ENCODE data around the gene RNF215. TPM values are rescaled to one million over a fixed set of nuclear protein-coding genes. Genes with fewer than 3 reads are reported as not detected.
"Not testable (repeated sequence)": the region's sequence is repeated elsewhere in the genome, so short reads cannot be mapped to it uniquely, and the experiment has no call there.

Gene RNF215
- total and polyA plus RNA-seq, 2 donors (not counting 3 experiments of a cell fraction or from before 2014, with no cell fraction given), result 16.7 to 26.9 TPM

DNA sequence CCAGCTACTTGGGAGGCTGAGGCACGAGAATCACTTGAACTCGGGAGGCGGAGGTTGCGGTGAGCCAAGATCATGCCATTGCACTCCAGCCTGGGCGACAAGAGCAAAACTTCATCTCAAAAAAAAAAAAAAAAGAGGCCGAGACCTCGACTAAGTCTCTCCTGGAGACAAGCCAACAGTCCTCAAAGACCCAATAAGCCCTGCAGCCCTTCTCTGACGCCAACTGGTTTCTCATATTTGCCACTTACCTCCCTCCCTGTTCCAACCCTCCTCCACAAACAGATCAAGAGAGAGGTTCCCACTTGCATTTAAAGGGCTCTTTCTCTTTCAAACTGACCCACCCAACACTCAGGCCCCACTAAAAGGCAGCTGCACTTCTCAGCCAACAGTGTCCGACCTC, 48.9 kb downstream of the RNF215 start:
- FAIRE-seq; H3K4me1 ChIP-seq (ENCODE audit: control insufficient read depth, extremely low read depth, insufficient read depth, low read length); DNase-seq (ENCODE audit: low read depth, low spot score); H3K4me2 ChIP-seq (ENCODE audit: insufficient read depth, low read length); BruUV-seq (replicated peaks); H3K27ac ChIP-seq (ENCODE audit: insufficient read depth, low read depth, low read length); H3K9ac ChIP-seq (replicated peaks; ENCODE audit: extremely low read depth, insufficient read depth, low read length); H3K79me2 ChIP-seq (ENCODE audit: control insufficient read depth, insufficient read depth, low read length); POLR2A ChIA-PET; dilution Hi-C loops (cut with MboI; ENCODE audit: extremely low pct_ligation_motif_present, low sequenced_read_pairs); H3K9me1 ChIP-seq (replicated peaks; ENCODE audit: control insufficient read depth, extremely low read depth, insufficient read depth, low read length); H4K20me1 ChIP-seq (replicated peaks; ENCODE audit: control insufficient read depth, extremely low read depth, insufficient read depth, low read length); H3K27me3 ChIP-seq (ENCODE audit: control insufficient read depth in 2 of 2, insufficient read depth in 2 of 2, low read length in 2 of 2); intact Hi-C loops (cut with micrococcal nuclease); H3K9me3 ChIP-seq (replicated peaks; ENCODE audit: control insufficient read depth, insufficient read depth, low read length); H3K4me3 ChIP-seq (replicated peaks in 1 of 3; ENCODE audit: insufficient read depth in 1 of 3, low read depth in 1 of 3, low read length in 3 of 3); H2AFZ ChIP-seq (ENCODE audit: low read depth, low read length): not testable (repeated sequence)
- CTCF ChIA-PET, result interaction anchor here (1.3 kb wide), 1 partner anchor 50 kb away, joined by 9 read pairs; no protein-coding TSS in a partner anchor
- peaks cover 44 to 86% of the 10 kb centered on the region in 2 experiments for H3K36me3 ChIP-seq (ENCODE audit: control insufficient read depth in 2 of 2, extremely low read depth in 1 of 2, insufficient read depth in 2 of 2, low read length in 2 of 2)

DNA sequence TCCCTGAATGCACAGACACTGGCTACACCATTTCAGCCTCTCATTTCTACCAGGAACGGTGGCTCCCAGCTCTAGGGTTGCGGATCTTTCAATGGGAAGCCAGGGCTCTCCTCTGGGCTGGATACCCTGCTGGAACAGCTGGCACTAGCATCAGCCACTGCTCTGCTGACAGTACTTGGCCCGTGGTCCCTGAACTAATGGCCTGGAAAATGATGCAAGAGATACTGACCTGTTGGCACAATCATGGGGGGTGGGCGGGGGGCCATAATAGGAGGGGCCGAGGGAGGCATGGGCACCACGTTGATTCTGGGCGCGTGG, 49.8 kb downstream of the RNF215 start:
- ChIA-PET CTCF (interaction anchor here (14.7 kb wide), 1 partner anchor 49 kb away, joined by 164 read pairs; the partner anchor contains the start of gene CASTOR1), POLR2A (no interaction called here)
- no peak overlapping the region for H3K27ac ChIP-seq (ENCODE audit: insufficient read depth, low read depth, low read length)
- peaks cover 40 to 86% of the 10 kb centered on the region in 2 experiments for H3K36me3 ChIP-seq (ENCODE audit: control insufficient read depth in 2 of 2, extremely low read depth in 1 of 2, insufficient read depth in 2 of 2, low read length in 2 of 2)
- no peaks in the 10 kb centered on the region for H3K9me1 ChIP-seq (replicated peaks; ENCODE audit: control insufficient read depth, extremely low read depth, insufficient read depth, low read length)
- H2AFZ ChIP-seq (ENCODE audit: low read depth, low read length), result no peak overlapping the region
- dilution Hi-C loops (cut with MboI; ENCODE audit: extremely low pct_ligation_motif_present, low sequenced_read_pairs) (no loop called here), intact Hi-C loops (cut with micrococcal nuclease) (no loop called here)
- FAIRE-seq (no peak), DNase-seq (ENCODE audit: low read depth, low spot score) (no peak)
- H3K4me3 ChIP-seq (replicated peaks in 1 of 3; ENCODE audit: insufficient read depth in 1 of 3, low read depth in 1 of 3, low read length in 3 of 3), result no peak overlapping the region
- no peaks in the 10 kb centered on the region for H3K4me1 ChIP-seq (ENCODE audit: control insufficient read depth, extremely low read depth, insufficient read depth, low read length)
- no peaks in the 10 kb centered on the region for H3K79me2 ChIP-seq (ENCODE audit: control insufficient read depth, insufficient read depth, low read length)
- H4K20me1 ChIP-seq (replicated peaks; ENCODE audit: control insufficient read depth, extremely low read depth, insufficient read depth, low read length), result no peaks in the 10 kb centered on the region
- no peak overlapping the region for H3K4me2 ChIP-seq (ENCODE audit: insufficient read depth, low read length)
- BruUV-seq (replicated peaks), result no TSS peak
- H3K27me3 ChIP-seq (ENCODE audit: control insufficient read depth in 2 of 2, insufficient read depth in 2 of 2, low read length in 2 of 2), result no peaks in the 10 kb centered on the region
- no peaks in the 10 kb centered on the region for H3K9me3 ChIP-seq (replicated peaks; ENCODE audit: control insufficient read depth, insufficient read depth, low read length)
- TF ChIP-seq POLR2AphosphoS5 (IDR thresholded peaks at IDR 0.05; ENCODE audit: insufficient read depth, low read depth, low read length) (no peak), JUN (IDR thresholded peaks at IDR 0.05; ENCODE audit: borderline replicate concordance, insufficient read depth, insufficient read length, low read depth) (no peak), GATA2 (IDR thresholded peaks at IDR 0.05; ENCODE audit: insufficient read depth, insufficient read length, low read depth, low read length) (no peak), POLR2A (IDR thresholded peaks at IDR 0.05; ENCODE audit: low read depth, low read length) (no peak), EZH2 (IDR thresholded peaks at IDR 0.05; ENCODE audit: borderline replicate concordance, low read depth, low read length, severe bottlenecking) (no peak), MYC (IDR thresholded peaks at IDR 0.05; ENCODE audit: low read depth, low read length) (no peak), FOS (IDR thresholded peaks at IDR 0.05; ENCODE audit: borderline replicate concordance, insufficient read depth, low read length) (no peak)
- TF ChIP-seq, protein P1, sequence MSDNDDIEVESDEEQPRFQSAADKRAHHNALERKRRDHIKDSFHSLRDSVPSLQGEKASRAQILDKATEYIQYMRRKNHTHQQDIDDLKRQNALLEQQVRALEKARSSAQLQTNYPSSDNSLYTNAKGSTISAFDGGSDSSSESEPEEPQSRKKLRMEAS (IDR thresholded peaks at IDR 0.05; ENCODE audit: insufficient read depth, insufficient read length), result no peak
- TF ChIP-seq, protein P2, sequence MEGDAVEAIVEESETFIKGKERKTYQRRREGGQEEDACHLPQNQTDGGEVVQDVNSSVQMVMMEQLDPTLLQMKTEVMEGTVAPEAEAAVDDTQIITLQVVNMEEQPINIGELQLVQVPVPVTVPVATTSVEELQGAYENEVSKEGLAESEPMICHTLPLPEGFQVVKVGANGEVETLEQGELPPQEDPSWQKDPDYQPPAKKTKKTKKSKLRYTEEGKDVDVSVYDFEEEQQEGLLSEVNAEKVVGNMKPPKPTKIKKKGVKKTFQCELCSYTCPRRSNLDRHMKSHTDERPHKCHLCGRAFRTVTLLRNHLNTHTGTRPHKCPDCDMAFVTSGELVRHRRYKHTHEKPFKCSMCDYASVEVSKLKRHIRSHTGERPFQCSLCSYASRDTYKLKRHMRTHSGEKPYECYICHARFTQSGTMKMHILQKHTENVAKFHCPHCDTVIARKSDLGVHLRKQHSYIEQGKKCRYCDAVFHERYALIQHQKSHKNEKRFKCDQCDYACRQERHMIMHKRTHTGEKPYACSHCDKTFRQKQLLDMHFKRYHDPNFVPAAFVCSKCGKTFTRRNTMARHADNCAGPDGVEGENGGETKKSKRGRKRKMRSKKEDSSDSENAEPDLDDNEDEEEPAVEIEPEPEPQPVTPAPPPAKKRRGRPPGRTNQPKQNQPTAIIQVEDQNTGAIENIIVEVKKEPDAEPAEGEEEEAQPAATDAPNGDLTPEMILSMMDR (IDR thresholded peaks at IDR 0.05; ENCODE audit: extremely low read depth in 1 of 2, insufficient read depth in 1 of 2, low read depth in 1 of 2, low read length in 2 of 2), result no peak
- H3K9ac ChIP-seq (replicated peaks; ENCODE audit: extremely low read depth, insufficient read depth, low read length), result no peak overlapping the region
